ENCODE data around the gene LCP2. TPM values are rescaled to one million over a fixed set of nuclear protein-coding genes. Genes with fewer than 3 reads are reported as not detected.

The LCP2 gene
- total RNA-seq, 1 donor from 2014 or later: not detected

- H3K27ac Mint-ChIP-seq (ENCODE audit: unreplicated experiment): no peak overlapping the region
- DNase-seq (ENCODE audit: low spot score): no peak
Measured at GRCh38 chr5:170262061-170263045, 35.2 kb downstream of the LCP2 start.

GRCh38 chr5:170261528-170262043 is 36.0 kb downstream of the LCP2 start:
- H3K27ac Mint-ChIP-seq (ENCODE audit: unreplicated experiment): no peak overlapping the region
- H3K4me3 Mint-ChIP-seq (ENCODE audit: unreplicated experiment): no peak overlapping the region
- TF ChIP-seq CTCF (IDR thresholded peaks at IDR 0.05): no peak
- no peaks in the 10 kb centered on the region for H3K4me1 Mint-ChIP-seq (ENCODE audit: low read depth)
- no peaks in the 10 kb centered on the region for H3K9me3 Mint-ChIP-seq (ENCODE audit: low read depth)
- peaks cover 1% of the 10 kb centered on the region for H3K36me3 Mint-ChIP-seq (ENCODE audit: low read depth)
- peaks cover 50% of the 10 kb centered on the region for H3K27me3 Mint-ChIP-seq (ENCODE audit: low read depth)
- no peak for DNase-seq (ENCODE audit: low spot score)

More at GRCh38 chr5:170262061-170263045, 35.2 kb downstream of the LCP2 start:
- no peaks in the 10 kb centered on the region for H3K4me1 Mint-ChIP-seq (ENCODE audit: low read depth)
- H3K4me3 Mint-ChIP-seq (ENCODE audit: unreplicated experiment): no peak overlapping the region
- peaks cover 1% of the 10 kb centered on the region for H3K36me3 Mint-ChIP-seq (ENCODE audit: low read depth)
- H3K27me3 Mint-ChIP-seq (ENCODE audit: low read depth): peaks cover 54% of the 10 kb centered on the region
- TF ChIP-seq CTCF (IDR thresholded peaks at IDR 0.05): no peak
- H3K9me3 Mint-ChIP-seq (ENCODE audit: low read depth): no peaks in the 10 kb centered on the region

GRCh38 chr5:170257370-170257769 is 40.2 kb downstream of the LCP2 start:
- no peak for TF ChIP-seq CTCF (IDR thresholded peaks at IDR 0.05)
- peaks cover 64% of the 10 kb centered on the region for H3K27me3 Mint-ChIP-seq (ENCODE audit: low read depth)
- no peak overlapping the region for H3K4me3 Mint-ChIP-seq (ENCODE audit: unreplicated experiment)
- no peaks in the 10 kb centered on the region for H3K9me3 Mint-ChIP-seq (ENCODE audit: low read depth)
- no peaks in the 10 kb centered on the region for H3K4me1 Mint-ChIP-seq (ENCODE audit: low read depth)
- peaks cover 3% of the 10 kb centered on the region for H3K36me3 Mint-ChIP-seq (ENCODE audit: low read depth)
- H3K27ac Mint-ChIP-seq (ENCODE audit: unreplicated experiment): no peak overlapping the region
- DNase-seq (ENCODE audit: low spot score): no peak

- H3K27me3 Mint-ChIP-seq (ENCODE audit: low read depth): peaks cover 64% of the 10 kb centered on the region
- no peak for DNase-seq (ENCODE audit: low spot score)
- peaks cover 3% of the 10 kb centered on the region for H3K36me3 Mint-ChIP-seq (ENCODE audit: low read depth)
- no peak overlapping the region for H3K4me3 Mint-ChIP-seq (ENCODE audit: unreplicated experiment)
- H3K27ac Mint-ChIP-seq (ENCODE audit: unreplicated experiment): no peak overlapping the region
- no peaks in the 10 kb centered on the region for H3K4me1 Mint-ChIP-seq (ENCODE audit: low read depth)
- no peak for TF ChIP-seq CTCF (IDR thresholded peaks at IDR 0.05)
- no peaks in the 10 kb centered on the region for H3K9me3 Mint-ChIP-seq (ENCODE audit: low read depth)
Measured at GRCh38 chr5:170256571-170256970, 41.0 kb downstream of the LCP2 start.

GRCh38 chr5:170254056-170254455 is 43.5 kb downstream of the LCP2 start:
- no peak overlapping the region for H3K27ac Mint-ChIP-seq (ENCODE audit: unreplicated experiment)
- no peaks in the 10 kb centered on the region for H3K9me3 Mint-ChIP-seq (ENCODE audit: low read depth)
- DNase-seq (ENCODE audit: low spot score): no peak
- no peak overlapping the region for H3K4me3 Mint-ChIP-seq (ENCODE audit: unreplicated experiment)
- peaks cover 68% of the 10 kb centered on the region for H3K27me3 Mint-ChIP-seq (ENCODE audit: low read depth)
- peaks cover 3% of the 10 kb centered on the region for H3K36me3 Mint-ChIP-seq (ENCODE audit: low read depth)
- no peak for TF ChIP-seq CTCF (IDR thresholded peaks at IDR 0.05)
- no peaks in the 10 kb centered on the region for H3K4me1 Mint-ChIP-seq (ENCODE audit: low read depth)
